ENCODE measurements around the gene PHF2.

The PHF2 gene

DNA sequence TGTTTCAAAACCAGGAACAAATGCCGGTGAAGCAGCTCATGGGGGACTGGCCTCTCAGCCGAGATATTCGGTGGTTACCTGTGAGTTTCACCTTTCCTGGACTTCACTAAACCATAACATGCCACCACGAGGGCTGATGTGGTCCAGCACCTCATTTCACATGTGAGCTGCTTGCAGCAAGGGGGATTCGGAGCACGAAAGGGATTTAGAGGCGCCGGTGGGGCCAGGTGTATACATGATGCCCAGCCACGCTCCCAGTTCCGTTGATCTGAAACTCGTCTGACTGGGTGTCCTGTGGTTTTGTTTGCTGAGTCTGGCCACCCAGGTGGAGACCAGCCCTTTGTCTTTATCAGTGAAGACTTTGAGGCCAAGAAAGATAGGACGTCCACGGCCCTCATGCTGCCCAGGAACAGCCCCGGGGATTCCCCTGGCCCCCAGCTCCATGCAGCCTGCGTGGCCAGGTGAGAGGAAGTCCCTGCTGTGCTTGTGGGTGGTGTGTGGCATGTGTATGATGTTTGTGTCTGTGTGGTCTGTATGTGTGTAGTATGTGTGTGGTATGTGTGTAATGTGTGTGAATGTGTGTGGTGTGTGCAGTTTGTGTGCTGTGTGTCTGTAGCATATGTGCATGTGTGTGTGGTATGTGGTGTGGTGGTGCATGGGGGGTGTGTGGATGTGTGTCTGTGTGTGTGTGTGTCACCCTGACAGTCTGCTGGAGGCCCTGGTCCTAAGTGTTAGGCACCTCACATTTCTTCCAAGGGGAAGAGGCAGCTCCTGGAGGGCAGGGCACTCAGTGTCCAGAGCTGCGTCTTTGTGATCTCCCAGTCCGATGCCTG is 23.4 kb downstream of the PHF2 start:
- TF ChIP-seq, protein P1, sequence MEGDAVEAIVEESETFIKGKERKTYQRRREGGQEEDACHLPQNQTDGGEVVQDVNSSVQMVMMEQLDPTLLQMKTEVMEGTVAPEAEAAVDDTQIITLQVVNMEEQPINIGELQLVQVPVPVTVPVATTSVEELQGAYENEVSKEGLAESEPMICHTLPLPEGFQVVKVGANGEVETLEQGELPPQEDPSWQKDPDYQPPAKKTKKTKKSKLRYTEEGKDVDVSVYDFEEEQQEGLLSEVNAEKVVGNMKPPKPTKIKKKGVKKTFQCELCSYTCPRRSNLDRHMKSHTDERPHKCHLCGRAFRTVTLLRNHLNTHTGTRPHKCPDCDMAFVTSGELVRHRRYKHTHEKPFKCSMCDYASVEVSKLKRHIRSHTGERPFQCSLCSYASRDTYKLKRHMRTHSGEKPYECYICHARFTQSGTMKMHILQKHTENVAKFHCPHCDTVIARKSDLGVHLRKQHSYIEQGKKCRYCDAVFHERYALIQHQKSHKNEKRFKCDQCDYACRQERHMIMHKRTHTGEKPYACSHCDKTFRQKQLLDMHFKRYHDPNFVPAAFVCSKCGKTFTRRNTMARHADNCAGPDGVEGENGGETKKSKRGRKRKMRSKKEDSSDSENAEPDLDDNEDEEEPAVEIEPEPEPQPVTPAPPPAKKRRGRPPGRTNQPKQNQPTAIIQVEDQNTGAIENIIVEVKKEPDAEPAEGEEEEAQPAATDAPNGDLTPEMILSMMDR (IDR thresholded peaks at IDR 0.05; ENCODE audit: low read depth, low read length): no peak

DNA sequence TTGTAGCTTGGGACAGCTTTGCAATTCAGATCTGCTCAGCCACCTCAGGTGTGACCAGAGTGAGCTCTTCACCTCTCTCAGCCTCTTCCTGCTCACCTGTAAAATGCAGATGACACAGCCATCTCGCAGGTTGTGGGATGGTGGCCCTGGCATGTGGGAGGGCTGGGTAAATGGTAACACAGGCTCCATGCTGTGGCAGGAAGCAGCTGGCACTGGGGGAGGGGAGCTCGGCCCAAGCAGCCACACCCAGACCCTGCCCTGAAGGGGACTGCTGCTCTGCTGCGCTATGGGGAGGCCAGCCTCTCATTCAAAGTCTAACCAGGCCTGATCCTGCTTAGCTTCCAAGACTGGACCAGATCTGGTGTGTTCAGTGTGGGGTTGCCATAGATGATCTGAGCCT is 24.1 kb downstream of the PHF2 start:
- H3K4me3 ChIP-seq (replicated peaks in 1 of 2; ENCODE audit: low read depth in 2 of 2, low read length in 2 of 2): no peak overlapping the region
- TF ChIP-seq, protein P1 (IDR thresholded peaks at IDR 0.05; ENCODE audit: low read depth, low read length): no peak
- no peak for DNase-seq (ENCODE audit: low read depth in 2 of 2)

More for the DNA sequence above, 23.4 kb downstream of the PHF2 start:
- no peak for DNase-seq (ENCODE audit: low read depth in 2 of 2)
- H3K4me3 ChIP-seq (replicated peaks in 1 of 2; ENCODE audit: low read depth in 2 of 2, low read length in 2 of 2): no peak overlapping the region

DNA sequence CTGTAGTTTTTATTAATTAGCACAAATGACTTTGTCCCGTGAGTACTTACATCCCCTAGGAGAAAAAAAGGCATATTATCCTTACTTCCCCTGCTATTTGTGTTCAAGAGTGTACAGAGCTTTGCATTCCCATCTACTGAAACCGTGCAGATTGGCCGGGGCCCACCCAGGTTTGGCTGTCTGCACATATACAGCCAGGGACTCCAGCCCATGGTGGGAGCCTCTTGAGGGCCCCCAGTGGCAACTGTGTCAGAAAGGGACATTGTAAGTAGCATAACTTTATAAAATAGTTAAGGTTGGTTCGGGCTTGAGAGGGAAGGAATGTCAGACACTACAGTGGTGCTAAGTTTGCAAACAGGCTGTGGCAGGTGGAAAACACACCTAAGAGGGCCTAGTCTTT is 24.7 kb downstream of the PHF2 start:
- TF ChIP-seq, protein P1 (IDR thresholded peaks at IDR 0.05; ENCODE audit: low read depth, low read length): no peak
- no peak for DNase-seq (ENCODE audit: low read depth in 2 of 2)
- no peak overlapping the region for H3K4me3 ChIP-seq (replicated peaks in 1 of 2; ENCODE audit: low read depth in 2 of 2, low read length in 2 of 2)

DNA sequence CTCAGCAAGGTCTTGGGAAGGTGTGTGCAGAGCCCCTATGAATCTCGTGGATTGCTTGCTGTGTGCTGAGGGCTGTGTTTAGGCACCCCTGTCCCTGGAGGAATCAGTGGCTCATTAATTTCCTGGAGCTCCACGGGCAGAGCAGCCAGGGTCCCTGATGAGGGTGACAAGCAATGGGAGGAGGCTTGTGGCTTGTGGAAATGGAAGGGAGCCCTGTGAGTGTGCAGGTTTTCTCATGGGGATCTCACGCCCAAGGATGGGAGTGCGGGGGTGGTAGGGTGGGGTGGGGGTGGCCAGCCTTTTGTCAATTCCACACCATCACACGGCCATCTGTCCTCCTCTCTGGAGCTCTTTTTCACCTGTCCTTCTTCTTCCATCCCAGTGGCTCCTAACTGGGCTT is 25.3 kb downstream of the PHF2 start:
- DNase-seq (ENCODE audit: low read depth in 2 of 2): no peak
- TF ChIP-seq, protein P1 (IDR thresholded peaks at IDR 0.05; ENCODE audit: low read depth, low read length): no peak
- no peak overlapping the region for H3K4me3 ChIP-seq (replicated peaks in 1 of 2; ENCODE audit: low read depth in 2 of 2, low read length in 2 of 2)

DNA sequence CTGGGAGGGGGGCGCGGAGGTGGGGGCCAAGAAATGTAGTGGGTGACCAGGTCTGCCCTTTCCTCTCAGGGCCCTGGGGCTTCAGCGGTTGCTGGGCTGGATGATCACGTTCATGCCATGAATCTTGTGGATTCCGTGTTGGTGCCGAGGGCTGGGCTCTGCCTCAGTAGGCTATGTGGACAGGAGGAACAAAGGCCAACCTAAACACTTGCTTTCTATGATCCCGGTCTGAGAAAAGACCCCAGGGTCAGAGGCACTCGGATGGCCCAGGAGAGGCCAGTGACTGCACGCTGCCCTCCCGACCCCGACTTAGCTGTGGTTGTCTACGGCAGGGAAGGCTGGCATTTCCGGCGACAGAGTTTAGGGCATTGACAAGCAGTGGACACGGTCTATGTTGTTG is 26.6 kb downstream of the PHF2 start:
- DNase-seq (ENCODE audit: low read depth in 2 of 2): no peak

DNA sequence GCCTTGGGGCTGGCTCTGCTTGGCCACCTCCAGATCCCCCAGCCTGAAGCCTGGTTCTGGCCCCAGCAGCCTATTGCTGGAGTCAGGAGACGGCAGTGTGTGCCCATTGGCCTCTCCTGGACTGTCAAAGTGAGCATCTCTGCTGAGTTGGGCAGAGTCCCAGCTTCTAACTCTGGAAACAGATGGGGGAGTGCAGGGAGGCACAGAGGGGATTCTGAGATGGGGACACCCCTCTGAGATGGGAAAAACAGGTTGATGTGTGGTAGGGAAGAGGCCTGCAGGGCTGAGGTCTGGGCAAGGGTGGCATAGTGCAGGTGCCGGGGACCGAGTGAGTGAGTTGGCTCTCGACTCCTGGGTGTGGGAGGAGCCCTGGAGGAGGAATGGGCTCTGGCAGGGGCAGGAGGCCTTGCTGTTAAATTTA is 27.5 kb downstream of the PHF2 start:
- H3K4me3 ChIP-seq (replicated peaks in 1 of 2; ENCODE audit: low read depth in 2 of 2, low read length in 2 of 2): no peak overlapping the region
- TF ChIP-seq, protein P1 (IDR thresholded peaks at IDR 0.05; ENCODE audit: low read depth, low read length): no peak
- DNase-seq (ENCODE audit: low read depth in 2 of 2): no peak

More for the DNA sequence above, 26.6 kb downstream of the PHF2 start:
- H3K4me3 ChIP-seq (replicated peaks in 1 of 2; ENCODE audit: low read depth in 2 of 2, low read length in 2 of 2): no peak overlapping the region
- TF ChIP-seq, protein P1 (IDR thresholded peaks at IDR 0.05; ENCODE audit: low read depth, low read length): no peak
